HEK293 (cell line): ENCODE measurements around the gene SPIRE1.

Source experiments
- CTCF ChIA-PET: fragments of 350-600 bp; formaldehyde crosslinking; extraction: SDS; loops from one replicate; lab custom pipeline; 2021; ENCODE audit warnings: antibody characterized with exemption; lab: Yijun Ruan, JAX
- POLR2A ChIA-PET: fragments of 300-600 bp; formaldehyde crosslinking; extraction: SDS; loops from one replicate; lab custom pipeline; 2020; ENCODE audit warnings: antibody characterized with exemption, inconsistent platforms; lab: Yijun Ruan, JAX
- H3K27ac ChIP-seq: fragments of 200-500 bp; sonication (Bioruptor generic); 2 replicates; pipeline ENCODE4 v1.5.1; 2014; ENCODE audit warnings: low read depth, low read length, control low read depth, inconsistent platforms; ENCODE audit errors: extremely low read depth
- H3K36me3 ChIP-seq, 2 experiments: fragments of 200-500 bp in 1 of 2; sonication (Bioruptor generic) in 1 of 2; 1 replicate in 1 of 2; 2 replicates in 1 of 2; pipeline ENCODE4 v1.5.1; 2014 to 2017; ENCODE audit warnings: inconsistent platforms in 2 of 2, low read length in 2 of 2; ENCODE audit not compliant: control insufficient read depth in 2 of 2, insufficient read depth in 1 of 2
- H3K4me1 ChIP-seq: fragments of 200-500 bp; sonication (Bioruptor generic); 2 replicates; pipeline ENCODE4 v1.5.1; 2014; ENCODE audit warnings: mild to moderate bottlenecking, low read length, inconsistent platforms; ENCODE audit not compliant: control insufficient read depth, insufficient read depth
- H3K4me3 ChIP-seq: 2 replicates; pipeline ENCODE4 v1.5.1; 2011; ENCODE audit warnings: low read depth, mild to moderate bottlenecking, control low read depth, low read length, moderate library complexity
- H3K9me3 ChIP-seq: fragments of 200-500 bp; sonication (Bioruptor generic); 2 replicates; pipeline ENCODE4 v1.5.1; 2014; ENCODE audit warnings: low read depth, low read length, inconsistent platforms; ENCODE audit not compliant: control insufficient read depth, insufficient read depth
- GLIS1 ChIP-seq: fragments of 450-650 bp; formaldehyde crosslinking; IDR thresholded peaks from 2 replicates; pipeline ENCODE4 v1.5.1; 2016; ENCODE audit warnings: missing biosample characterization, missing genetic modification characterization
- IKZF3 ChIP-seq: fragments of 450-650 bp; IDR thresholded peaks from 2 replicates; pipeline ENCODE4 v1.5.0; 2018; ENCODE audit warnings: missing biosample characterization, mild to moderate bottlenecking, missing genetic modification characterization, moderate library complexity
- RBAK ChIP-seq: fragments of 450-650 bp; formaldehyde crosslinking; IDR thresholded peaks from 2 replicates; pipeline ENCODE4 v1.5.1; 2016; ENCODE audit warnings: missing biosample characterization, missing genetic modification characterization
- SALL2 ChIP-seq: fragments of 450-650 bp; formaldehyde crosslinking; IDR thresholded peaks from 2 replicates; pipeline ENCODE4 v1.5.0; 2017; ENCODE audit warnings: missing biosample characterization, mild to moderate bottlenecking, missing genetic modification characterization, borderline replicate concordance
- SP7 ChIP-seq: fragments of 450-650 bp; formaldehyde crosslinking; IDR thresholded peaks from 2 replicates; pipeline ENCODE4 v1.5.1; 2016; ENCODE audit warnings: missing biosample characterization, missing genetic modification characterization
- ZBTB17 ChIP-seq: fragments of 450-650 bp; formaldehyde crosslinking; IDR thresholded peaks from 2 replicates; pipeline ENCODE4 v1.5.1; 2016; ENCODE audit warnings: missing biosample characterization, missing genetic modification characterization
- ZBTB8A ChIP-seq: fragments of 450-650 bp; formaldehyde crosslinking; IDR thresholded peaks from 2 replicates; pipeline ENCODE4 v1.5.1; 2016; ENCODE audit warnings: missing biosample characterization, missing genetic modification characterization
- ZEB2 ChIP-seq: fragments of 450-650 bp; formaldehyde crosslinking; IDR thresholded peaks from 2 replicates; pipeline ENCODE4 v1.5.1; 2016; ENCODE audit warnings: missing biosample characterization, missing genetic modification characterization
- ZNF19 ChIP-seq: fragments of 450-650 bp; formaldehyde crosslinking; IDR thresholded peaks from 2 replicates; pipeline ENCODE4; 2016; ENCODE audit warnings: missing biosample characterization, missing genetic modification characterization, low read depth
- ZNF366 ChIP-seq: fragments of 450-650 bp; formaldehyde crosslinking; conservative IDR thresholded peaks from 2 replicates; pipeline ENCODE4 v1.5.1; 2016; ENCODE audit warnings: missing biosample characterization, missing genetic modification characterization
- ZNF391 ChIP-seq: fragments of 450-650 bp; formaldehyde crosslinking; IDR thresholded peaks from 2 replicates; pipeline ENCODE4 v1.5.1; 2016; ENCODE audit warnings: low read depth, missing biosample characterization, missing genetic modification characterization, borderline replicate concordance
- ZNF416 ChIP-seq: fragments of 450-650 bp; formaldehyde crosslinking; IDR thresholded peaks from 2 replicates; pipeline ENCODE4 v1.5.1; 2016; ENCODE audit warnings: missing biosample characterization, missing genetic modification characterization
- ZNF629 ChIP-seq: fragments of 450-650 bp; formaldehyde crosslinking; IDR thresholded peaks from 2 replicates; pipeline ENCODE4 v1.5.1; 2017; ENCODE audit warnings: missing biosample characterization, missing genetic modification characterization
- ZSCAN16 ChIP-seq: fragments of 450-650 bp; formaldehyde crosslinking; IDR thresholded peaks from 2 replicates; pipeline ENCODE4 v1.5.1; 2016; ENCODE audit warnings: missing biosample characterization, missing genetic modification characterization
- TF ChIP-seq, protein P1 (sequence below): fragments of 450-650 bp; IDR thresholded peaks from 2 replicates; pipeline ENCODE4 v1.5.1; 2018; ENCODE audit warnings: missing biosample characterization, missing genetic modification characterization
- TF ChIP-seq, protein P2 (sequence below): fragments of 450-650 bp; formaldehyde crosslinking; IDR thresholded peaks from 2 replicates; pipeline ENCODE4 v1.5.1; 2016; ENCODE audit warnings: missing biosample characterization, missing genetic modification characterization
- TF ChIP-seq, protein P3 (sequence below): fragments of 450-650 bp; formaldehyde crosslinking; IDR thresholded peaks from 2 replicates; pipeline ENCODE4 v1.5.1; 2016; ENCODE audit warnings: missing biosample characterization, missing genetic modification characterization
- TF ChIP-seq, protein P4 (sequence below): fragments of 450-650 bp; formaldehyde crosslinking; IDR thresholded peaks from 2 replicates; pipeline ENCODE4 v1.5.1; 2017; ENCODE audit warnings: missing biosample characterization, missing genetic modification characterization

Gene SPIRE1

DNA sequence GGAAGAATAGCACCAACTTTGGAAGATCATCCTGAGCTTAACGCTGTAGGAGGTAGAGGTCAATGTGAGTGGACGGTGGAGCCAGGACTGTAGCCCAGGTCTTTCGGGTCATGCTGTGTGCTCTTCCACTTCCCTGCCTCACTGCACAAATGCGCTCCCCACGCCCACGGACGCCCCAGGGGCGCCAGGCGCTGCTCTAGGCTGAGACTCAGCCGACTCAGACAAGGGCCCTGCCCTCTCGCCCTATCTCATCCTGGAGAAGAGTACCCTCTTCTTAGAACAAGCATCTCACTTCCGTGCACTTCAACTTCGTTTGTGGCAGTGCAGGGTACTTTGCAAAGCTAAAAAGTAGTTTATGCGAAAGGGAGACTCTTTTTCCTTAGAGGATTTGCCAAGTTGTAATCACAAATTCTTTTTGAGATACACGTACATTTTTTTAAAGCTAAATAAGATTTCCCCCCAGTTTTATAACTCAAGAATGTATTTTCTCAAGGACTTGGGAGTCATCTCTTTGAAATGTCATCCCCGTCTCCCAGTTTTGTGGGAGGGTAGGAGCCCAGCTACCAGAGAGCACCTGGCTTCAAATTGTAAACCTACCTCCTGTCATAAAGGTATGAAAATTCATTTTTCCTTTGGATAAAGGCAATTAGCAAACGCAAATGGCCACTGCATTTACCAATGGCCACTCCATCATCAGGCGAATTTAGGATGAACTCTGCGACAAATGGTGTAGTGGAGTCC is 251.4 kb downstream of the SPIRE1 start:
- TF ChIP-seq ZBTB8A (tag by site-specific recombination) (no peak), SALL2 (tag by site-specific recombination) (no peak)
- CTCF ChIA-PET: interaction anchor here (0.6 to 7.2 kb wide), 4 partner anchors 12 to 753 kb away, joined by 3 to 65 read pairs (median 5); no protein-coding TSS in a partner anchor
- Histone ChIP-seq H3K4me3 (no peak overlapping the region), H3K27ac (no peak overlapping the region), H3K4me1 (peaks cover 14% of the 10 kb centered on the region), H3K36me3 (no peaks in the 10 kb centered on the region; a peak in 1 of 3 replicates), H3K9me3 (no peaks in the 10 kb centered on the region)
- POLR2A ChIA-PET: interaction anchor here (0.6 to 1.7 kb wide), 2 partner anchors 29 to 35 kb away, joined by 3 to 35 read pairs; partner anchors contain the start of gene AFG3L2

DNA sequence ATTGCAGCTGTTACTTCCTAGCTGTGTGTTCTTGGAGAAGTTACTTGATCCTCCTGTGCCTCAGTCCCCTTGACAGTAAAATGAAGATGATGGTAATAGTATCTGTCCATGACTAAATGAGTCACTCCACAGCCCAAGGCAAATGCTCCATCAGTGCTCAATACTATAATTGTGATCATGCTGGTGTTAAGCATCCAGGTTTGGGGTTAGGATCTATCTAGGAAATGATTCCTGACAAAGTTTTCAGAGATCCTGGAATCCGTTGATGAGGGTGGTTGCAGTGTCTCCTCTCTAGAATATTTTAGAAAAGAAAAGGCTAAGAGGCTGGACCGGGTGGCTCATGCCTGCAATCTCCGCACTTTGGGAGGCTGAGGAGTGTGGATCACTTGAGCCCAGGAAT is 252.8 kb downstream of the SPIRE1 start:
- POLR2A ChIA-PET: no interaction called here
- H3K4me1 ChIP-seq: peaks cover 11% of the 10 kb centered on the region
- H3K27ac ChIP-seq: no peak overlapping the region
- H3K9me3 ChIP-seq: no peaks in the 10 kb centered on the region
- H3K36me3 ChIP-seq: no peaks in the 10 kb centered on the region; a peak in 1 of 3 replicates
- TF ChIP-seq, protein P1, sequence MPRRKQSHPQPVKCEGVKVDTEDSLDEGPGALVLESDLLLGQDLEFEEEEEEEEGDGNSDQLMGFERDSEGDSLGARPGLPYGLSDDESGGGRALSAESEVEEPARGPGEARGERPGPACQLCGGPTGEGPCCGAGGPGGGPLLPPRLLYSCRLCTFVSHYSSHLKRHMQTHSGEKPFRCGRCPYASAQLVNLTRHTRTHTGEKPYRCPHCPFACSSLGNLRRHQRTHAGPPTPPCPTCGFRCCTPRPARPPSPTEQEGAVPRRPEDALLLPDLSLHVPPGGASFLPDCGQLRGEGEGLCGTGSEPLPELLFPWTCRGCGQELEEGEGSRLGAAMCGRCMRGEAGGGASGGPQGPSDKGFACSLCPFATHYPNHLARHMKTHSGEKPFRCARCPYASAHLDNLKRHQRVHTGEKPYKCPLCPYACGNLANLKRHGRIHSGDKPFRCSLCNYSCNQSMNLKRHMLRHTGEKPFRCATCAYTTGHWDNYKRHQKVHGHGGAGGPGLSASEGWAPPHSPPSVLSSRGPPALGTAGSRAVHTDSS (tag by site-specific recombination): 0 out of 2 replicates have a peak, but pooled peaks have one; percentile 30
- TF ChIP-seq ZNF416 (tag by site-specific recombination) (no peak), ZNF391 (tag by site-specific recombination) (no peak), ZNF19 (no peak)
- TF ChIP-seq, protein P2, sequence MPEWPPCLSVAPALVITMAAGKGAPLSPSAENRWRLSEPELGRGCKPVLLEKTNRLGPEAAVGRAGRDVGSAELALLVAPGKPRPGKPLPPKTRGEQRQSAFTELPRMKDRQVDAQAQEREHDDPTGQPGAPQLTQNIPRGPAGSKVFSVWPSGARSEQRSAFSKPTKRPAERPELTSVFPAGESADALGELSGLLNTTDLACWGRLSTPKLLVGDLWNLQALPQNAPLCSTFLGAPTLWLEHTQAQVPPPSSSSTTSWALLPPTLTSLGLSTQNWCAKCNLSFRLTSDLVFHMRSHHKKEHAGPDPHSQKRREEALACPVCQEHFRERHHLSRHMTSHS (tag by site-specific recombination): no peak
- H3K4me3 ChIP-seq: no peak overlapping the region
- CTCF ChIA-PET: interaction anchor here (0.6 to 7.2 kb wide), 6 partner anchors 14 to 255 kb away, joined by 3 to 65 read pairs (median 4); partner anchors contain the start of gene AFG3L2

DNA sequence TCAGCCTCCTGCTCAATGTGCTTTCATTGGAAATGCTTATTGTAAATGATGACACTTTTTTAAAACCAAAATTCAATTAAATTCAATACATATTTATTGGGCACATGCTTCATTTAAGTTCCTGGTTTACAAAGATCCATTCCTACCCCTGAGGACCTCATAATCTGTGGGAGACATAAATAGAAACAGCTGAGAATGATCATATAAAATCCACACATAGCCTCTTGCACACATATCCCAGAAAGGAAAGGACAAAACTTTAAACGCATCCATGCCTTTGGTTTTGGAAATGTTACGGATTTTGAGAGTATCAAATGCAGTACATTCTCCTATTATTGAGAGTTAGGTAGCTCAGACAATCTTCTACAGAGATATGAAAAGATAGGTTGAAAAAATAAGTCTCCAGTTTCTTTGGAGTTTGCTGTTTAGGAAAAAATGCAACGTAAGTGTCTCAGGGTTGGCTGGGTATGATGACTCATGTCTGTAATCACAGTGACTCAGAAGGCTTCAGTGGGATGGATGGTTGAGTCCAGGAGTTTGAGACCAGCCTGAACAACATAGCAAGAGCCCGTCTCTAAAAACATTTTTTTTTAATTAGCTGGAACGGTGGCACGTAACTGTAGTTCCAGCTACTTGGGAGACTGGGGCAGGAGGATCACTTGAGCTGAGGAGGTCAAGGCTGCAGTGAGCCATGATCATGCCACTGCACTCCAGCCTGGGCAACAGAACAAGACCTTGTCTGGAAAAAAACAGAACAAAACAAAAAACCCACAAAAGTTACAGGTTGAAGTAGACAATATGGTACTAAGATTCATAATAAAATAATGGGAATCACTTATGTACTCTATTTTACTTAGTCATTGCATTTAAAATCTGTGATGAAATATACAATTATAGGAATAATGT is 254.1 kb downstream of the SPIRE1 start:
- Histone ChIP-seq H3K36me3 (no peaks in the 10 kb centered on the region), H3K4me1 (peaks cover 6% of the 10 kb centered on the region), H3K9me3 (no peaks in the 10 kb centered on the region), H3K27ac (no peak overlapping the region), H3K4me3 (no peak overlapping the region)
- ChIA-PET POLR2A (interaction anchor here (1.0 kb wide), 1 partner anchor 27 kb away, joined by 6 read pairs; the partner anchor contains the start of gene AFG3L2), CTCF (interaction anchor here (0.7 to 7.2 kb wide), 6 partner anchors 9 to 600 kb away, joined by 4 to 65 read pairs (median 6); partner anchors contain the start of gene AFG3L2)
- 0 out of 2 replicates have a peak, but pooled peaks have one; percentile 40 for TF ChIP-seq ZEB2 (tag by site-specific recombination)
- TF ChIP-seq ZBTB17 (tag by site-specific recombination): peak; percentile 39; the same call in 1 of the 2 replicates
- no peak for TF ChIP-seq ZSCAN16
- 0 out of 2 replicates have a peak, but pooled peaks have one; percentile 33 for TF ChIP-seq IKZF3 (tag by site-specific recombination)
- TF ChIP-seq SP7 (tag by site-specific recombination): peak; percentile 65; the same call in 1 of the 2 replicates
- peak; percentile 63 for TF ChIP-seq ZNF629 (tag by site-specific recombination)
- TF ChIP-seq, protein P3, sequence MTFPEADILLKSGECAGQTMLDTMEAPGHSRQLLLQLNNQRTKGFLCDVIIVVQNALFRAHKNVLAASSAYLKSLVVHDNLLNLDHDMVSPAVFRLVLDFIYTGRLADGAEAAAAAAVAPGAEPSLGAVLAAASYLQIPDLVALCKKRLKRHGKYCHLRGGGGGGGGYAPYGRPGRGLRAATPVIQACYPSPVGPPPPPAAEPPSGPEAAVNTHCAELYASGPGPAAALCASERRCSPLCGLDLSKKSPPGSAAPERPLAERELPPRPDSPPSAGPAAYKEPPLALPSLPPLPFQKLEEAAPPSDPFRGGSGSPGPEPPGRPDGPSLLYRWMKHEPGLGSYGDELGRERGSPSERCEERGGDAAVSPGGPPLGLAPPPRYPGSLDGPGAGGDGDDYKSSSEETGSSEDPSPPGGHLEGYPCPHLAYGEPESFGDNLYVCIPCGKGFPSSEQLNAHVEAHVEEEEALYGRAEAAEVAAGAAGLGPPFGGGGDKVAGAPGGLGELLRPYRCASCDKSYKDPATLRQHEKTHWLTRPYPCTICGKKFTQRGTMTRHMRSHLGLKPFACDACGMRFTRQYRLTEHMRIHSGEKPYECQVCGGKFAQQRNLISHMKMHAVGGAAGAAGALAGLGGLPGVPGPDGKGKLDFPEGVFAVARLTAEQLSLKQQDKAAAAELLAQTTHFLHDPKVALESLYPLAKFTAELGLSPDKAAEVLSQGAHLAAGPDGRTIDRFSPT (tag by site-specific recombination): peak; percentile 16; the same call in 1 of the 2 replicates
- TF ChIP-seq, protein P4, sequence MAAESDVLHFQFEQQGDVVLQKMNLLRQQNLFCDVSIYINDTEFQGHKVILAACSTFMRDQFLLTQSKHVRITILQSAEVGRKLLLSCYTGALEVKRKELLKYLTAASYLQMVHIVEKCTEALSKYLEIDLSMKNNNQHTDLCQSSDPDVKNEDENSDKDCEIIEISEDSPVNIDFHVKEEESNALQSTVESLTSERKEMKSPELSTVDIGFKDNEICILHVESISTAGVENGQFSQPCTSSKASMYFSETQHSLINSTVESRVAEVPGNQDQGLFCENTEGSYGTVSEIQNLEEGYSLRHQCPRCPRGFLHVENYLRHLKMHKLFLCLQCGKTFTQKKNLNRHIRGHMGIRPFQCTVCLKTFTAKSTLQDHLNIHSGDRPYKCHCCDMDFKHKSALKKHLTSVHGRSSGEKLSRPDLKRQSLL (tag by site-specific recombination): peak; percentile 61; the same call in 1 of the 2 replicates
- peak; percentile 38; the same call in 1 of the 2 replicates for TF ChIP-seq ZNF366
- peak; percentile 33 for TF ChIP-seq GLIS1
- TF ChIP-seq RBAK (tag by site-specific recombination): no peak
